Hepatocyte (in vitro differentiated cells): ENCODE data around the gene GLCCI1. TPM values are rescaled to one million over a fixed set of nuclear protein-coding genes. Genes with fewer than 3 reads are reported as not detected.

Source experiments
- DNase-seq: peaks from one replicate; pipeline ENCODE4 v3.0.0-alpha.2; 2016; ENCODE audit warnings: low spot score
- H2AFZ ChIP-seq: fragments of 200-600 bp; sonication (generic); 2 replicates; pipeline ENCODE4 v1.6.0; 2016; ENCODE audit warnings: antibody characterized with exemption, mild to moderate bottlenecking
- H3K27ac ChIP-seq: fragments of 200-600 bp; sonication (generic); 2 replicates; pipeline ENCODE4 v1.5.1; 2016; ENCODE audit warnings: mild to moderate bottlenecking
- H3K27me3 ChIP-seq: fragments of 200-600 bp; sonication (generic); 2 replicates; pipeline ENCODE4 v1.6.1; 2016
- H3K36me3 ChIP-seq: fragments of 200-600 bp; sonication (generic); replicated peaks from 2 replicates; pipeline ENCODE4 v1.5.1; 2016; ENCODE audit warnings: low read depth; ENCODE audit not compliant: insufficient read depth
- H3K4me1 ChIP-seq: fragments of 200-600 bp; sonication (generic); 2 replicates; pipeline ENCODE4 v1.5.1; 2016; ENCODE audit warnings: mild to moderate bottlenecking, moderate library complexity; ENCODE audit not compliant: insufficient read depth
- H3K4me2 ChIP-seq: fragments of 200-600 bp; sonication (generic); 2 replicates; pipeline ENCODE4 v1.6.0; 2016
- H3K4me3 ChIP-seq: fragments of 200-600 bp; sonication (generic); 2 replicates; pipeline ENCODE4 v1.5.1; 2016; ENCODE audit warnings: mild to moderate bottlenecking
- H3K79me2 ChIP-seq: fragments of 200-600 bp; sonication (generic); 2 replicates; pipeline ENCODE4 v1.6.0; 2017; ENCODE audit warnings: mild to moderate bottlenecking
- H3K9me2 ChIP-seq: fragments of 200-600 bp; sonication (generic); replicated peaks from 2 replicates; pipeline ENCODE4 v1.6.0; 2017; ENCODE audit warnings: mild to moderate bottlenecking; ENCODE audit not compliant: insufficient read depth
- H3K9me3 ChIP-seq: fragments of 200-600 bp; sonication (generic); 2 replicates; pipeline ENCODE4 v1.5.1; 2016; ENCODE audit warnings: low read depth, mild to moderate bottlenecking
- H4K20me1 ChIP-seq: fragments of 200-600 bp; sonication (generic); 2 replicates; pipeline ENCODE4 v1.6.0; 2016; ENCODE audit warnings: mild to moderate bottlenecking; ENCODE audit not compliant: insufficient read depth, poor library complexity, severe bottlenecking
- CTCF ChIP-seq: fragments of 200-600 bp; sonication (generic); IDR thresholded peaks from 2 replicates; pipeline ENCODE4 v1.5.1; 2016; ENCODE audit warnings: antibody characterized with exemption, mild to moderate bottlenecking; ENCODE audit not compliant: poor library complexity
- EZH2 ChIP-seq: fragments of 200-600 bp; sonication (generic); IDR thresholded peaks from 2 replicates; pipeline ENCODE4 v1.6.1; 2016; ENCODE audit warnings: antibody characterized with exemption, mild to moderate bottlenecking, borderline replicate concordance
- EZH2phosphoT487 ChIP-seq: fragments of 200-600 bp; sonication (generic); IDR thresholded peaks from one replicate; pipeline ENCODE4 v1.6.1; 2018; ENCODE audit warnings: antibody characterized with exemption, mild to moderate bottlenecking, low read depth, moderate library complexity; ENCODE audit not compliant: unreplicated experiment, severe bottlenecking
- WGBS: methylation state at CpG from one replicate; pipeline ENCODE4 v1.1.6; 2016; ENCODE audit warnings: low lambda C conversion rate; ENCODE audit errors: missing lambda C conversion rate; 5-methylcytosine and 5-hydroxymethylcytosine counted together
- polyA plus RNA-seq: library from polyadenylated mRNA; unstranded; fragments of >200 nt; fragmentation: Nextera tagmentation; extraction: Ambion mirVana; gene quantifications from 2 replicates; pipeline ENCODE4 v1.2.1, GENCODE V29; 2016
- total RNA-seq: library from RNA; depleted of rRNA; stranded (reverse); fragments of >200 nt; gene quantifications from 2 replicates; pipeline ENCODE4 v1.2.3, GENCODE V29; 2014

The GLCCI1 gene
- total and polyA plus RNA-seq, 2 experiments from 2014 or later: 15.7 to 21.4 TPM

GRCh38 chr7:8119262-8119661 is 150.7 kb downstream of the GLCCI1 start:
- Histone ChIP-seq H3K9me3 (no peaks in the 10 kb centered on the region), H3K27me3 (no peaks in the 10 kb centered on the region), H3K4me1 (no peaks in the 10 kb centered on the region), H3K4me2 (no peak overlapping the region), H2AFZ (no peak overlapping the region), H3K36me3 (no peaks in the 10 kb centered on the region), H3K27ac (no peak overlapping the region), H3K9me2 (no peaks in the 10 kb centered on the region), H3K79me2 (no peaks in the 10 kb centered on the region), H3K4me3 (no peak overlapping the region), H4K20me1 (no peaks in the 10 kb centered on the region)
- DNase-seq: no peak
- WGBS: 89% methylated on average over 8 of the region's 8 CpGs
- TF ChIP-seq EZH2 (no peak), EZH2phosphoT487 (no peak), CTCF (no peak)

GRCh38 chr7:8120390-8121058 is 151.9 kb downstream of the GLCCI1 start:
- no peak overlapping the region for H3K27ac ChIP-seq
- no peak for DNase-seq
- no peak overlapping the region for H3K4me3 ChIP-seq
- no peaks in the 10 kb centered on the region for H3K79me2 ChIP-seq
- no peaks in the 10 kb centered on the region for H3K9me2 ChIP-seq
- H2AFZ ChIP-seq: no peak overlapping the region
- no peaks in the 10 kb centered on the region for H4K20me1 ChIP-seq
- no peaks in the 10 kb centered on the region for H3K36me3 ChIP-seq
- H3K4me2 ChIP-seq: no peak overlapping the region
- no peaks in the 10 kb centered on the region for H3K27me3 ChIP-seq
- no peak for TF ChIP-seq EZH2
- TF ChIP-seq EZH2phosphoT487: no peak
- no peak for TF ChIP-seq CTCF
- no peaks in the 10 kb centered on the region for H3K4me1 ChIP-seq
- H3K9me3 ChIP-seq: no peaks in the 10 kb centered on the region
- 74% methylated on average over 12 of the region's 12 CpGs for whole genome bisulfite sequencing

GRCh38 chr7:8121243-8121642 is 152.6 kb downstream of the GLCCI1 start:
- Histone ChIP-seq H2AFZ (no peak overlapping the region), H3K27ac (no peak overlapping the region), H3K4me3 (no peak overlapping the region), H3K79me2 (no peaks in the 10 kb centered on the region), H4K20me1 (no peaks in the 10 kb centered on the region), H3K9me3 (no peaks in the 10 kb centered on the region), H3K27me3 (no peaks in the 10 kb centered on the region), H3K36me3 (no peaks in the 10 kb centered on the region), H3K4me1 (no peaks in the 10 kb centered on the region), H3K9me2 (no peaks in the 10 kb centered on the region), H3K4me2 (no peak overlapping the region)
- 93% methylated on average over 3 of the region's 3 CpGs for WGBS
- no peak for DNase-seq
- TF ChIP-seq EZH2phosphoT487: no peak
- no peak for TF ChIP-seq CTCF
- TF ChIP-seq EZH2: no peak
